HCT116 (cell line): ENCODE results near the gene LAMA4. TPM values are rescaled to one million over a fixed set of nuclear protein-coding genes. Genes with fewer than 3 reads are reported as not detected.

Experiments used
- ATAC-seq: fragments of 200-7000 bp; cut with Tn5 transposase; 2 replicates; pipeline ENCODE4 v1.9.1; 2020; ENCODE audit warnings: mild to moderate bottlenecking, moderate library complexity
- BruUV-seq: library from RNA; stranded (reverse); fragments of 400-500 nt; replicated peaks from 2 replicates; lab custom pipeline; 2021; lab: Mats Ljungman, UMichigan
- CTCF ChIA-PET: fragments of 300-600 bp; sonication (Branson Sonifier 250); formaldehyde crosslinking; loops from one replicate; lab custom pipeline; 2021; ENCODE audit warnings: antibody characterized with exemption; lab: Charles Lee
- POLR2A ChIA-PET: fragments of 300-600, 350-600 bp; sonication (Branson Sonifier 250); formaldehyde crosslinking; loops from one replicate; lab custom pipeline; 2021; ENCODE audit warnings: antibody characterized with exemption; lab: Charles Lee
- RAD21 ChIA-PET, 2 experiments: fragments of 300-600 bp; sonication (Branson Sonifier 250); formaldehyde crosslinking; loops; one replicate each; lab custom pipeline; 2023; ENCODE audit warnings: low total read pairs in 2 of 2; ENCODE audit not compliant: uncharacterized antibody in 2 of 2, unreplicated experiment in 2 of 2, low non-redundant PET in 1 of 2; lab: Charles Lee
- DNase-seq: peaks from one replicate; pipeline ENCODE4 v3.0.0-alpha.2; 2010; ENCODE audit warnings: low read depth, low spot score
- H2AFZ ChIP-seq: fragments of 200-600 bp; shearing (Covaris generic), sonication (generic); 2 replicates; pipeline ENCODE4 v1.6.1; 2017; ENCODE audit warnings: low read depth, mixed run types, mixed read lengths, antibody characterized with exemption, low read length; ENCODE audit not compliant: poor library complexity, severe bottlenecking
- H3K27ac ChIP-seq: 2 replicates; pipeline ENCODE4 v1.5.1; 2012; ENCODE audit warnings: low read depth, low read length
- H3K27me3 ChIP-seq: fragments of 200-600 bp; sonication (generic); 2 replicates; pipeline ENCODE4 v1.6.1; 2016; ENCODE audit warnings: mixed run types, low read length, mixed read lengths; ENCODE audit not compliant: insufficient read depth
- H3K36me3 ChIP-seq, 2 experiments: fragments of 200-500 bp in 1 of 2; fragments of 200-600 bp in 1 of 2; sonication (Bioruptor generic) in 1 of 2; sonication (generic) in 1 of 2; 2 replicates each; pipeline versions ENCODE4 v1.5.1 to v1.6.1; 2014 to 2016; ENCODE audit warnings: low read length in 2 of 2, inconsistent platforms in 1 of 2, mixed read lengths in 1 of 2, mixed run types in 1 of 2; ENCODE audit not compliant: insufficient read depth in 2 of 2, control insufficient read depth in 1 of 2
- H3K4me1 ChIP-seq, 2 experiments: fragments of 200-600 bp in 1 of 2; sonication (generic) in 1 of 2; 2 replicates each; pipeline versions ENCODE4 v1.5.1 to v1.6.1; 2012 to 2017; ENCODE audit warnings: low read length in 2 of 2, inconsistent platforms in 1 of 2, mild to moderate bottlenecking in 1 of 2, mixed read lengths in 1 of 2, mixed run types in 1 of 2, moderate library complexity in 1 of 2; ENCODE audit not compliant: insufficient read depth in 2 of 2, control insufficient read depth in 1 of 2
- H3K4me2 ChIP-seq: fragments of 200-600 bp; sonication (generic); 2 replicates; pipeline ENCODE4 v1.6.1; 2017; ENCODE audit warnings: mixed run types, low read length, mixed read lengths
- H3K4me3 ChIP-seq, 2 experiments: fragments of 200-600 bp in 1 of 2; sonication (generic) in 1 of 2; replicated peaks in 1 of 2; 2 replicates each; pipeline ENCODE4 v1.5.1; 2011 to 2016; ENCODE audit warnings: low read length in 2 of 2, control low read depth in 1 of 2, low read depth in 1 of 2, mild to moderate bottlenecking in 1 of 2, mixed read lengths in 1 of 2, mixed run types in 1 of 2
- H3K79me2 ChIP-seq: fragments of 200-600 bp; sonication (generic); 2 replicates; pipeline ENCODE4 v1.6.1; 2017; ENCODE audit warnings: mild to moderate bottlenecking, mixed run types, low read length, moderate library complexity, mixed read lengths; ENCODE audit not compliant: insufficient read depth
- H3K9ac ChIP-seq: fragments of 200-600 bp; sonication (generic); 2 replicates; pipeline ENCODE4 v1.6.1; 2016; ENCODE audit warnings: low read length, mixed read lengths
- H3K9me2 ChIP-seq: fragments of 200-600 bp; sonication (generic), shearing (Covaris generic); 2 replicates; pipeline ENCODE4 v1.6.1; 2017; ENCODE audit warnings: mixed run types, mild to moderate bottlenecking, moderate library complexity; ENCODE audit not compliant: insufficient read depth
- H3K9me3 ChIP-seq, 2 experiments: fragments of 200-500 bp in 1 of 2; fragments of 200-600 bp in 1 of 2; sonication (Bioruptor generic) in 1 of 2; sonication (generic) in 1 of 2; 2 replicates each; pipeline ENCODE4 v1.6.1; 2014 to 2017; ENCODE audit warnings: low read length in 2 of 2, mixed read lengths in 2 of 2, inconsistent platforms in 1 of 2, low read depth in 1 of 2, mild to moderate bottlenecking in 1 of 2, mixed run types in 1 of 2, moderate library complexity in 1 of 2; ENCODE audit not compliant: control insufficient read depth in 1 of 2, insufficient read depth in 1 of 2
- H4K20me1 ChIP-seq: fragments of 200-600 bp; sonication (generic), shearing (Covaris generic); 2 replicates; pipeline ENCODE4 v1.6.1; 2017; ENCODE audit warnings: mixed run types, mild to moderate bottlenecking, moderate library complexity; ENCODE audit not compliant: insufficient read depth
- CBX3 ChIP-seq: IDR thresholded peaks from 2 replicates; pipeline ENCODE4 v1.6.1; 2012; ENCODE audit warnings: low read depth
- CEBPB ChIP-seq: IDR thresholded peaks from 2 replicates; pipeline ENCODE4 v1.6.1; 2012; ENCODE audit warnings: low read depth
- CTCF ChIP-seq, 3 experiments: fragments of 200-600 bp in 1 of 3; sonication (generic) in 1 of 3; IDR thresholded peaks in 2 of 3; conservative IDR thresholded peaks in 1 of 3; 2 replicates each; pipeline ENCODE4 v1.5.1; 2012 to 2017; ENCODE audit warnings: low read depth in 2 of 3, low read length in 2 of 3, antibody characterized with exemption in 1 of 3, borderline replicate concordance in 1 of 3, control low read depth in 1 of 3, mild to moderate bottlenecking in 1 of 3, mixed read lengths in 1 of 3, mixed run types in 1 of 3, moderate library complexity in 1 of 3; ENCODE audit not compliant: insufficient read depth in 1 of 3
- EZH2 ChIP-seq: fragments of 200-600 bp; sonication (generic); IDR thresholded peaks from 2 replicates; pipeline ENCODE4 v1.6.1; 2017; ENCODE audit warnings: antibody characterized with exemption, mixed run types
- FOSL1 ChIP-seq: IDR thresholded peaks from 2 replicates; pipeline ENCODE4 v1.6.1; 2012; ENCODE audit warnings: low read depth
- POLR2AphosphoS5 ChIP-seq: IDR thresholded peaks from 2 replicates; pipeline ENCODE4 v1.6.1; 2011; ENCODE audit warnings: mild to moderate bottlenecking, low read depth, low read length, moderate library complexity
- RAD21 ChIP-seq: IDR thresholded peaks from 2 replicates; pipeline ENCODE4 v1.6.1; 2012; ENCODE audit warnings: low read depth, mild to moderate bottlenecking
- SRF ChIP-seq: IDR thresholded peaks from 2 replicates; pipeline ENCODE4 v1.6.1; 2012; ENCODE audit warnings: low read depth
- ZBTB33 ChIP-seq: IDR thresholded peaks from 2 replicates; pipeline ENCODE4 v1.6.1; 2011; ENCODE audit warnings: mild to moderate bottlenecking, low read length, moderate library complexity; ENCODE audit not compliant: insufficient replicate concordance; ENCODE audit errors: extremely low read depth
- intact Hi-C: fragments of 100-400 bp; cut with micrococcal nuclease; formaldehyde crosslinking; loops from 2 replicates; pipeline ENCODE4 v1.10.0; 2022
- total RNA-seq: library from RNA; stranded (reverse); gene quantifications from one replicate; pipeline ENCODE4 v1.2.1, GENCODE V29; 2021; ENCODE audit not compliant: unreplicated experiment

Gene LAMA4
- total RNA-seq, 1 experiment from 2014 or later: 2.2 TPM

- no peak for DNase-seq
- TF ChIP-seq SRF (no peak), FOSL1 (no peak), CBX3 (no peak), ZBTB33 (no peak), RAD21 (no peak), CEBPB (no peak), POLR2AphosphoS5 (no peak), EZH2 (no peak)
- Histone ChIP-seq H3K4me3 (no peak overlapping the region), H3K36me3 (no peaks in the 10 kb centered on the region), H3K4me1 (no peaks in the 10 kb centered on the region), H3K9me2 (no peaks in the 10 kb centered on the region), H3K27me3 (peaks cover 13% of the 10 kb centered on the region; the same call in 1 of the 2 replicates), H3K4me2 (no peak overlapping the region), H4K20me1 (no peaks in the 10 kb centered on the region), H3K9me3 (no peaks in the 10 kb centered on the region), H3K27ac (no peak overlapping the region), H3K9ac (no peak overlapping the region), H2AFZ (no peak overlapping the region), H3K79me2 (no peaks in the 10 kb centered on the region)
- intact Hi-C loops: no loop called here
- BruUV-seq: no TSS peak
- ChIA-PET CTCF (no interaction called here), RAD21 (no interaction called here), POLR2A (no interaction called here)
- ATAC-seq: no peak
These were observed 81.8 kb downstream of the LAMA4 start for GRCh38 chr6:112172540-112172939.

GRCh38 chr6:112169541-112169940, 84.8 kb downstream of the LAMA4 start:
- no peaks in the 10 kb centered on the region for H3K9me2 ChIP-seq
- no peak overlapping the region for H3K4me2 ChIP-seq
- no peaks in the 10 kb centered on the region for H3K36me3 ChIP-seq
- ATAC-seq (no peak), DNase-seq (no peak)
- H3K27ac ChIP-seq: no peak overlapping the region
- H3K4me3 ChIP-seq: no peak overlapping the region
- peaks cover 13% of the 10 kb centered on the region; the same call in 1 of the 2 replicates for H3K27me3 ChIP-seq
- H3K79me2 ChIP-seq: no peaks in the 10 kb centered on the region
- H3K4me1 ChIP-seq: no peaks in the 10 kb centered on the region
- peaks cover 4% of the 10 kb centered on the region; the same call in 1 of the 2 replicates for H4K20me1 ChIP-seq
- H3K9ac ChIP-seq: no peak overlapping the region
- BruUV-seq: no TSS peak
- intact Hi-C loops: no loop called here
- no peak for TF ChIP-seq FOSL1
- TF ChIP-seq CTCF (IDR thresholded peaks at IDR 0.05 in 2 of 3, conservative IDR thresholded peaks at IDR 0.05 in 1 of 3; ENCODE audit: borderline replicate concordance in 1 of 3, insufficient read depth in 1 of 3, low read depth in 2 of 3, low read length in 2 of 3): no peak
- TF ChIP-seq, all 23 proteins: peak for 0
- ChIA-PET POLR2A (no interaction called here), RAD21 (no interaction called here), CTCF (no interaction called here)
- no peaks in the 10 kb centered on the region for H3K9me3 ChIP-seq
- no peak overlapping the region for H2AFZ ChIP-seq
